ENCODE data around the gene RETSAT.
"Not testable (repeated sequence)": the region's sequence is repeated elsewhere in the genome, so short reads cannot be mapped to it uniquely, and the experiment has no call there.

The RETSAT gene

GRCh38 chr2:85324639-85325465, 29.5 kb downstream of the RETSAT start:
- Histone ChIP-seq H3K9me3 (ENCODE audit: low read depth, low read length) (no peaks in the 10 kb centered on the region), H3K27ac (no peak overlapping the region), H3K4me3 (peak overlapping the region; percentile 84), H3K36me3 (ENCODE audit: insufficient read depth, low read length) (peaks cover 62% of the 10 kb centered on the region), H3K9ac (ENCODE audit: insufficient read length) (peak overlapping the region; percentile 13)
- TF ChIP-seq FOXP2 (optimal IDR thresholded peaks at IDR 0.05; ENCODE audit: control extremely low read depth, extremely low read length, insufficient read depth): no peak
- TF ChIP-seq EZH2 (IDR thresholded peaks at IDR 0.05): no peak
- no peak for TF ChIP-seq POLR2AphosphoS5 (IDR thresholded peaks at IDR 0.05; ENCODE audit: borderline replicate concordance, low read depth, low read length)
- DNase-seq (ENCODE audit: low read depth, low spot score): no peak

DNA sequence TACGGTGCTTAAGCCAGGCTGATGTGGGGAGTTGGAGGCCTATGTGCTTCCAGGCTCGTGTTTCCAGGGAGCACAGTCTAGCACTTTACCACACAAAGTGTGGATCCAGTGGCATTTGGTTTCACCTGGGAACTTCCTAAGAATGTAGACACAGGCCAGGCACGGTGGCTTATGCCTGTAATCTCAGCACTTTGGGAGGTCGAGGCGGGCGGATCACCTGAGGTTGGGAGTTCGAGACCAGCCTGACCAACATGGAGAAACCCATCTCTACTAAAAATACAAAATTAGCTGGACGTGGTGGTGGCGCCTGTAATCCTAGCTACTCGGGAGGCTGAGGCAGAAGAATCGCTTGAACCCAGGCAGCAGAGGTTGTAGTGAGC, 30.4 kb downstream of the RETSAT start:
- peaks cover 62% of the 10 kb centered on the region for H3K36me3 ChIP-seq (ENCODE audit: insufficient read depth, low read length)
- not testable (repeated sequence) for H3K9ac ChIP-seq (ENCODE audit: insufficient read length); H3K4me3 ChIP-seq; H3K27ac ChIP-seq; DNase-seq (ENCODE audit: low read depth, low spot score); H3K9me3 ChIP-seq (ENCODE audit: low read depth, low read length)

DNA sequence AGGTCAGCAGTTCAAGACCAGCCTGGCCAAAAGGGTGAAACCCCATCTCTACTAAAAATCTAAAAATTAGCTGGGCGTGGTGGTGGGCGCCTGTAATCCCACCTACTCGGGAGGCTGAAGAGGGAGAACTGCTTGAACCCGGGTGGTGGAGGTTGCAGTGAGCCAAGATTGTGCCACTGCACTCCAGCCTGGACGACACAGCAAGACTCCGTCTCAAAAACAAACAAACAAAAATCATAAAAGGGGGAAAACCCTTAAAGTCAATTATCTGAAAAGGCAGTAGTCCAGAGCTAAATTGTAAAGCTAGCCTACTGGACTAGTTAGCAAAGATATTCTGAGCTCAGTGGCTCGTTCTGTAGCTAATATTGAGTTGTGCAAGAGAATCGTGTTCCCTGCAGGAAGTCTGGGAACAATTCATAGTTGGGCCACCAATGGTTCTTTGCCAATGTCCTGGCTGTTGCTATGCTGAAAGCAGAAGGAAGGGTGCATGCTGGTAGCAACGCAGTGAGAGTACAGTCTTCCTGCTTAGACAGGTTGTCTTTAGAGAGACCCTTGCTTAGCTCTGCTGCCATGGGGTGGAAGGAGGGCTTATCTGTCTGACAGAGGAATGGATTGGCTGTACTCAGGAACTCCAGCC, 30.9 kb downstream of the RETSAT start:
- H3K9me3 ChIP-seq (ENCODE audit: low read depth, low read length): no peaks in the 10 kb centered on the region
- no peak for DNase-seq (ENCODE audit: low read depth, low spot score)
- H3K4me3 ChIP-seq: no peak overlapping the region
- TF ChIP-seq EZH2 (IDR thresholded peaks at IDR 0.05) (no peak), POLR2AphosphoS5 (IDR thresholded peaks at IDR 0.05; ENCODE audit: borderline replicate concordance, low read depth, low read length) (no peak), FOXP2 (optimal IDR thresholded peaks at IDR 0.05; ENCODE audit: control extremely low read depth, extremely low read length, insufficient read depth) (no peak)
- no peak overlapping the region for H3K9ac ChIP-seq (ENCODE audit: insufficient read length)
- H3K27ac ChIP-seq: no peak overlapping the region
- peaks cover 67% of the 10 kb centered on the region for H3K36me3 ChIP-seq (ENCODE audit: insufficient read depth, low read length)

GRCh38 chr2:85319796-85320195, 34.5 kb downstream of the RETSAT start:
- TF ChIP-seq EZH2 (IDR thresholded peaks at IDR 0.05): no peak
- no peak for TF ChIP-seq FOXP2 (optimal IDR thresholded peaks at IDR 0.05; ENCODE audit: control extremely low read depth, extremely low read length, insufficient read depth)
- no peak for TF ChIP-seq POLR2AphosphoS5 (IDR thresholded peaks at IDR 0.05; ENCODE audit: borderline replicate concordance, low read depth, low read length)
- Histone ChIP-seq H3K9ac (ENCODE audit: insufficient read length) (no peak overlapping the region), H3K27ac (no peak overlapping the region), H3K4me3 (no peak overlapping the region), H3K9me3 (ENCODE audit: low read depth, low read length) (no peaks in the 10 kb centered on the region), H3K36me3 (ENCODE audit: insufficient read depth, low read length) (peaks cover 56% of the 10 kb centered on the region)
- no peak for DNase-seq (ENCODE audit: low read depth, low spot score)

DNA sequence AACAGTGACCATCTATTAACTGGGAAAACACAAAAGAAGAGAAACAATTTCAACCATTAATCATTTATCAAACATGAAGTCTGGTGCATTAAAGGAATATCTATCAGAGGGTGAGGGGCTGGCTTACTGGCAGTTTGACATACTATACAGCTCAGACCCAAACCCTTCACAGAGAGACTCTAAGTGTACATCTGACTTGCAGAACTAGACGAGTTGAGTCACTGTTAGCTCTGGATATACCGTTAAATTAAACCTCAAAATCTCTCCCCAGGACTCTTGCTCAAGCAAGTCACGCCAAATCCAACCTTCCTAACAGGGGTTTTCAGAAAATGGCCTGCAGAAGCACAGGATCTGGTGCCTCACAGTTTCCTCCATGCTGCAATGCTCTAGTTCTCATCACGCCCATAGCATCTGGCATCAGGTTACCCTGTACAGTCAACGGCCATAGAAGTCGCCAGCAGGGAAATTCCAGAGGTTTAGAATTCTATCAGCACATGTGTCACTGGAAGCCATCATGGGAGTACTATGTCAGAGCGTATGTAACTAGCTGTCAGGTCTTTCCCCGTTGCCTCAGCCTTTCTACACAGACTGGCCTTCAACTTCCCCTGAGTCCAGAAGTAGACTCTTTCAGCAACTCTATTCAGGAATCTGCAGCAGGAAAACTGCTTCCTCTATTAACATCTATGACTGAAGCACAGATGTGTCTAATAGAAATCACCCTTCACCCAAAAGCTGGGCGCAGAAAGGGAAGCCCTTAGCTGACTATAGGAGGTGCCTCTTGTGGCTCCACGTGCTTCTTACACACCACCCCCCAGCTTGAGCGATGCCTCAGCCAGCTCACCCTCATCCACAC, 35.9 kb downstream of the RETSAT start:
- TF ChIP-seq POLR2AphosphoS5 (IDR thresholded peaks at IDR 0.05; ENCODE audit: borderline replicate concordance, low read depth, low read length): no peak
- no peak for TF ChIP-seq EZH2 (IDR thresholded peaks at IDR 0.05)
- TF ChIP-seq FOXP2 (optimal IDR thresholded peaks at IDR 0.05; ENCODE audit: control extremely low read depth, extremely low read length, insufficient read depth): no peak
- Histone ChIP-seq H3K4me3 (no peak overlapping the region), H3K9me3 (ENCODE audit: low read depth, low read length) (no peaks in the 10 kb centered on the region), H3K9ac (ENCODE audit: insufficient read length) (no peak overlapping the region), H3K36me3 (ENCODE audit: insufficient read depth, low read length) (peaks cover 43% of the 10 kb centered on the region), H3K27ac (no peak overlapping the region)
- no peak for DNase-seq (ENCODE audit: low read depth, low spot score)

GRCh38 chr2:85315921-85316320, 38.4 kb downstream of the RETSAT start:
- H3K36me3 ChIP-seq (ENCODE audit: insufficient read depth, low read length): peaks cover 19% of the 10 kb centered on the region
- not testable (repeated sequence) for H3K9me3 ChIP-seq (ENCODE audit: low read depth, low read length); H3K9ac ChIP-seq (ENCODE audit: insufficient read length); H3K4me3 ChIP-seq; DNase-seq (ENCODE audit: low read depth, low spot score); H3K27ac ChIP-seq

DNA sequence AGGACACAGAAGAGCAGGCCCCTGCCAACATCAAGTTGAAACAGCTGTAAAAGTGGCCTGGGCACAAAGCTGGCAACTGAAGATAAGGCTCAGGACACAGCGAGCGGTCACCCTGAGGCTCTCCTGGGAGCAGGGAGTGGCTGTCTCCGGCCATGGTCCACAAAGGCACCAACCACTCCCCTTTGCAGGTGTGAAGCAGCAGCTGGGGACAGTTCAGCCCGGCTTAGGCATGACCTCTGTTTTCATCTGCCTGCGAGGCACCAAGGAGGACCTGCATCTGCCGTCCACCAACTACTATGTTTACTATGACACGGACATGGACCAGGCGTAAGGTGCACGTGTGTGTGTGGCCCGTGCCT, 39.5 kb downstream of the RETSAT start:
- Histone ChIP-seq H3K9ac (ENCODE audit: insufficient read length) (no peak overlapping the region), H3K27ac (no peak overlapping the region), H3K36me3 (ENCODE audit: insufficient read depth, low read length) (peaks cover 13% of the 10 kb centered on the region; the same call in 1 of the 2 replicates), H3K9me3 (ENCODE audit: low read depth, low read length) (no peaks in the 10 kb centered on the region), H3K4me3 (no peak overlapping the region)
- no peak for TF ChIP-seq FOXP2 (optimal IDR thresholded peaks at IDR 0.05; ENCODE audit: control extremely low read depth, extremely low read length, insufficient read depth)
- no peak for TF ChIP-seq POLR2AphosphoS5 (IDR thresholded peaks at IDR 0.05; ENCODE audit: borderline replicate concordance, low read depth, low read length)
- TF ChIP-seq EZH2 (IDR thresholded peaks at IDR 0.05): no peak
- DNase-seq (ENCODE audit: low read depth, low spot score): no peak

DNA sequence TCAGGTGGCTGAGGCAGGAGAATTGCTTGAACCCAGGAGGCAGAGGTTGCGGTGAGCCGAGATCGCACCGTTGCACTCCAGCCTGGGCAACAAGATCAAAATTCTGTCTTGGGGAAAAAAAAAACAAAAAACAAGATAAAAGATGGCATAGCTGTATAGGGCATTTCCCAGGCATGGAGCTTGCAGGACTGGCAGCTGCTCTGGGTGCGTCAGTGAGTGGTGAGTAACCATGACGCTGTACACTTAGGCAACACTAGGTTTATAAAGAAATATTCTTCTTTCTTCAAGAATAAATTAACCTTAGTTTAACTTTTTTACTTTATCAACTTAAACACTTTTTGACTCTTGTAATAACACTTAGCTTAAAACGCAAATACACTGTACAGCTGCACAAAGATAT, 41.9 kb downstream of the RETSAT start:
- Histone ChIP-seq H3K4me3 (no peak overlapping the region), H3K27ac (no peak overlapping the region), H3K36me3 (ENCODE audit: insufficient read depth, low read length) (peaks cover 5% of the 10 kb centered on the region; the same call in 1 of the 2 replicates), H3K9ac (ENCODE audit: insufficient read length) (no peak overlapping the region), H3K9me3 (ENCODE audit: low read depth, low read length) (no peaks in the 10 kb centered on the region)
- no peak for TF ChIP-seq EZH2 (IDR thresholded peaks at IDR 0.05)
- no peak for TF ChIP-seq POLR2AphosphoS5 (IDR thresholded peaks at IDR 0.05; ENCODE audit: borderline replicate concordance, low read depth, low read length)
- TF ChIP-seq FOXP2 (optimal IDR thresholded peaks at IDR 0.05; ENCODE audit: control extremely low read depth, extremely low read length, insufficient read depth): no peak
- no peak for DNase-seq (ENCODE audit: low read depth, low spot score)

Data from SK-N-MC (cell line).